IMR-90 (cell line): Measurements from ENCODE around the gene MRPL49. TPM values are rescaled to one million over a fixed set of nuclear protein-coding genes. Genes with fewer than 3 reads are reported as not detected.

Experiments
- ATAC-seq: fragments of 200-7000 bp; cut with Tn5 transposase; 2 replicates; pipeline ENCODE4 v1.9.1; 2020; ENCODE audit warnings: low read depth, mild to moderate bottlenecking, moderate library complexity
- BruUV-seq: library from RNA; stranded (reverse); fragments of 400-500 nt; replicated peaks from 2 replicates; lab custom pipeline; 2021; lab: Mats Ljungman, UMichigan
- CTCF ChIA-PET: fragments of 300-600 bp; formaldehyde crosslinking; extraction: SDS; loops from one replicate; lab custom pipeline; 2021; ENCODE audit warnings: antibody characterized with exemption; lab: Yijun Ruan, JAX
- POLR2A ChIA-PET: fragments of 300-600 bp; sonication (Branson Sonifier 250); formaldehyde crosslinking; loops from one replicate; lab custom pipeline; 2022; ENCODE audit warnings: antibody characterized with exemption; ENCODE audit not compliant: unreplicated experiment; lab: Charles Lee
- DNase-seq: peaks from one replicate; pipeline ENCODE4 v3.0.0; 2013
- H2AFZ ChIP-seq: replicated peaks from 2 replicates; pipeline ENCODE3; 2013; ENCODE audit warnings: low read length, mild to moderate bottlenecking; ENCODE audit not compliant: poor library complexity
- H2AK5ac ChIP-seq: 2 replicates; pipeline ENCODE4 v1.6.1; 2013; ENCODE audit warnings: low read depth, low read length, inconsistent platforms
- H2AK9ac ChIP-seq: replicated peaks from 2 replicates; pipeline ENCODE3; 2013; ENCODE audit warnings: mild to moderate bottlenecking, low read depth, low read length, moderate library complexity; ENCODE audit not compliant: poor library complexity
- H2BK120ac ChIP-seq: 2 replicates; pipeline ENCODE4 v1.6.1; 2013; ENCODE audit warnings: low read depth, low read length, inconsistent platforms
- H2BK15ac ChIP-seq: 3 replicates; pipeline ENCODE4 v1.6.1; 2013; ENCODE audit warnings: low read depth, low read length, inconsistent platforms
- H2BK20ac ChIP-seq: 2 replicates; pipeline ENCODE4 v1.6.1; 2013; ENCODE audit warnings: low read depth, mild to moderate bottlenecking, inconsistent platforms, low read length, moderate library complexity
- H2BK5ac ChIP-seq: 2 replicates; pipeline ENCODE4 v1.6.1; 2013; ENCODE audit warnings: mild to moderate bottlenecking, low read depth, low read length, inconsistent platforms; ENCODE audit not compliant: poor library complexity, severe bottlenecking
- H3K14ac ChIP-seq: replicated peaks from 2 replicates; pipeline ENCODE4 v1.6.1; 2013; ENCODE audit warnings: low read depth, low read length, inconsistent platforms
- H3K18ac ChIP-seq: 2 replicates; pipeline ENCODE4 v1.6.1; 2013; ENCODE audit warnings: low read depth, low read length, control low read depth
- H3K23ac ChIP-seq: 2 replicates; pipeline ENCODE4 v1.6.1; 2013; ENCODE audit warnings: low read depth, low read length, inconsistent platforms
- H3K27ac ChIP-seq: 2 replicates; pipeline ENCODE4 v1.5.1; 2013; ENCODE audit warnings: mild to moderate bottlenecking, control low read depth, low read length; ENCODE audit not compliant: insufficient read depth
- H3K27me3 ChIP-seq: 2 replicates; pipeline ENCODE4 v1.6.1; 2013; ENCODE audit warnings: low read length; ENCODE audit not compliant: control insufficient read depth, insufficient read depth
- H3K36me3 ChIP-seq: 2 replicates; pipeline ENCODE4 v1.6.1; 2013; ENCODE audit warnings: low read length, mixed read lengths; ENCODE audit not compliant: control insufficient read depth, insufficient read depth
- H3K4ac ChIP-seq: 2 replicates; pipeline ENCODE4 v1.6.1; 2013; ENCODE audit warnings: low read depth, low read length, inconsistent platforms
- H3K4me1 ChIP-seq: 2 replicates; pipeline ENCODE4 v1.6.1; 2013; ENCODE audit warnings: low read length, mixed read lengths; ENCODE audit not compliant: control insufficient read depth, insufficient read depth
- H3K4me2 ChIP-seq: 2 replicates; pipeline ENCODE4 v1.6.1; 2013; ENCODE audit warnings: low read depth, mild to moderate bottlenecking, control low read depth, low read length, moderate library complexity
- H3K4me3 ChIP-seq: 2 replicates; pipeline ENCODE4 v1.5.1; 2013; ENCODE audit warnings: low read depth, mild to moderate bottlenecking, control low read depth, low read length, moderate library complexity; ENCODE audit not compliant: insufficient read depth
- H3K56ac ChIP-seq: 2 replicates; pipeline ENCODE4 v1.6.1; 2013; ENCODE audit warnings: low read length, inconsistent platforms; ENCODE audit not compliant: insufficient read depth; ENCODE audit errors: extremely low read depth
- H3K79me1 ChIP-seq, 2 experiments: 2 replicates each; pipeline ENCODE4 v1.6.1; 2013; ENCODE audit warnings: low read length in 2 of 2, inconsistent platforms in 1 of 2, low read depth in 1 of 2
- H3K9ac ChIP-seq: 2 replicates; pipeline ENCODE4 v1.6.1; 2013; ENCODE audit warnings: low read depth, low read length, control low read depth
- H3K9me1 ChIP-seq: 2 replicates; pipeline ENCODE4 v1.6.1; 2013; ENCODE audit warnings: low read length, inconsistent platforms; ENCODE audit not compliant: insufficient read depth
- H3K9me3 ChIP-seq: 2 replicates; pipeline ENCODE4 v1.6.1; 2013; ENCODE audit warnings: low read length; ENCODE audit not compliant: control insufficient read depth, insufficient read depth
- H4K20me1 ChIP-seq: 2 replicates; pipeline ENCODE4 v1.6.1; 2013; ENCODE audit warnings: low read length, inconsistent platforms; ENCODE audit not compliant: insufficient read depth
- H4K5ac ChIP-seq: 2 replicates; pipeline ENCODE4 v1.6.1; 2013; ENCODE audit warnings: mild to moderate bottlenecking, low read depth, low read length, control low read depth
- H4K8ac ChIP-seq, 2 experiments: 2 replicates each; pipeline ENCODE4 v1.6.1; 2013; ENCODE audit warnings: low read depth in 2 of 2, low read length in 2 of 2, control low read depth in 1 of 2, inconsistent platforms in 1 of 2
- H4K91ac ChIP-seq: 2 replicates; pipeline ENCODE4 v1.6.1; 2013; ENCODE audit warnings: low read depth, low read length, inconsistent platforms; ENCODE audit not compliant: insufficient read depth
- BHLHE40 ChIP-seq: fragments of 150-350 bp; IDR thresholded peaks from 2 replicates; pipeline ENCODE4 v1.6.1; 2016; ENCODE audit warnings: mild to moderate bottlenecking, low read depth, low read length
- CEBPB ChIP-seq: IDR thresholded peaks from 2 replicates; pipeline ENCODE4 v1.6.1; 2012; ENCODE audit warnings: low read depth, low read length, improper control_type of control experiment
- CTCF ChIP-seq: conservative IDR thresholded peaks from 2 replicates; pipeline ENCODE4 v1.5.1; 2012; ENCODE audit warnings: mild to moderate bottlenecking, low read depth, low read length, improper control_type of control experiment
- MAFK ChIP-seq: IDR thresholded peaks from 2 replicates; pipeline ENCODE4 v1.6.1; 2012; ENCODE audit warnings: low read depth, low read length, improper control_type of control experiment
- RAD21 ChIP-seq: IDR thresholded peaks from 2 replicates; pipeline ENCODE4 v1.6.1; 2012; ENCODE audit warnings: low read length, improper control_type of control experiment
- SMC3 ChIP-seq: fragments of 150-350 bp; IDR thresholded peaks from 2 replicates; pipeline ENCODE4 v1.6.1; 2016; ENCODE audit warnings: low read depth, mild to moderate bottlenecking, antibody characterized with exemption, low read length, moderate library complexity
- WGBS, 2 experiments: methylation state at CpG; one replicate each; pipeline versions ENCODE4 v1.1.5 to v1.1.7; 2013; ENCODE audit warnings: missing lambda C conversion rate in 2 of 2; ENCODE audit not compliant: insufficient read length in 1 of 2; ENCODE audit errors: extremely low coverage in 2 of 2; 5-methylcytosine and 5-hydroxymethylcytosine counted together
- dilution Hi-C: fragments of 300-500 bp; cut with HindIII; formaldehyde crosslinking; loops from one replicate; pipeline ENCODE4 v1.14.3; 2018; ENCODE audit warnings: low sequenced_read_pairs; ENCODE audit not compliant: unreplicated experiment
- in situ Hi-C: fragments of 300-500 bp; cut with MboI; formaldehyde crosslinking; loops from 3 replicates; pipeline ENCODE4 v1.14.3; 2019; ENCODE audit warnings: low sequenced_read_pairs, inconsistent platforms, mixed read lengths
- intact Hi-C: fragments of 100-400 bp; cut with micrococcal nuclease; formaldehyde crosslinking; loops from 2 replicates; pipeline ENCODE4 v1.10.0; 2022
- polyA plus RNA-seq, 3 experiments: library from polyadenylated mRNA; depleted of rRNA; stranded (reverse); fragments of >200 nt; gene quantifications; 2 replicates each; pipeline ENCODE4 v1.2.3, GENCODE V29; 2012; ENCODE audit warnings: low replicate concordance in 1 of 3
- total RNA-seq: library from RNA; depleted of rRNA; stranded (reverse); fragments of >200 nt; gene quantifications from 2 replicates; pipeline ENCODE4 v1.2.3, GENCODE V29; 2012

MRPL49 gene
- total and polyA plus RNA-seq, 2 of the 4 experiments (the other 2 are of a cell fraction): 55.2 to 56.8 TPM

- H2AFZ ChIP-seq: peak overlapping the region; percentile 85
- BruUV-seq: no TSS peak
- H2BK15ac ChIP-seq: no peak overlapping the region
- H3K23ac ChIP-seq: no peak overlapping the region; the same call in 1 of the 2 replicates
- H2BK20ac ChIP-seq: no peak overlapping the region
- CTCF ChIA-PET: interaction anchor here (0.7 to 3.5 kb wide), 4 partner anchors 8 to 98 kb away, joined by 3 to 15 read pairs (median 4); partner anchors contain the start of gene SNX15
- H2BK5ac ChIP-seq: no peak overlapping the region
- H3K79me1 ChIP-seq: peaks cover 0 to 24% of the 10 kb centered on the region in 2 experiments; a peak in 3 of 4 replicates
- H3K36me3 ChIP-seq: peaks cover 11% of the 10 kb centered on the region
- H4K91ac ChIP-seq: no peak overlapping the region
- H4K8ac ChIP-seq: no peak overlapping the region
- H3K14ac ChIP-seq: no peak overlapping the region
- intact Hi-C loops (loop anchor here (2.0 to 5.0 kb wide), 2 partner anchors 142 to 264 kb away; no protein-coding TSS in a partner anchor), dilution Hi-C loops (no loop called here), in situ Hi-C loops (no loop called here)
- H4K20me1 ChIP-seq: peaks cover 11% of the 10 kb centered on the region; the same call in 1 of the 2 replicates
- WGBS, 2 experiments: 20% methylated on average over 9 of the region's 18 CpGs; no CpG with 5 or more reads in 1 of the 2 experiments
- no peak overlapping the region for H2AK5ac ChIP-seq
- H4K5ac ChIP-seq: no peak overlapping the region
- H3K27ac ChIP-seq: no peak overlapping the region
- peak; percentile 73 for ATAC-seq
- H3K4me1 ChIP-seq: peaks cover 13% of the 10 kb centered on the region; the same call in 1 of the 2 replicates
- peak overlapping the region; percentile 82 for H2AK9ac ChIP-seq
- no peak overlapping the region for H3K56ac ChIP-seq
- H3K9me3 ChIP-seq: no peaks in the 10 kb centered on the region
- H3K18ac ChIP-seq: no peak overlapping the region
- peak overlapping the region; percentile 56; the same call in 1 of the 2 replicates for H3K4me2 ChIP-seq
- POLR2A ChIA-PET: no interaction called here
- peak; percentile 74 for DNase-seq
- TF ChIP-seq CEBPB (peak; percentile 68; the same call in 1 of the 2 replicates), RAD21 (peak; percentile 62), SMC3 (peak; percentile 69), CTCF (peak; percentile 91), BHLHE40 (no peak), MAFK (no peak)
- H3K27me3 ChIP-seq: no peaks in the 10 kb centered on the region
- H3K4ac ChIP-seq: no peak overlapping the region
- no peak overlapping the region for H3K4me3 ChIP-seq
- no peak overlapping the region for H3K9ac ChIP-seq
- no peak overlapping the region for H2BK120ac ChIP-seq
- H3K9me1 ChIP-seq: 0 out of 2 replicates have a peak, but pooled peaks cover 1% of the 10 kb centered on the region
Observed at GRCh38 chr11:65110354-65110861, 11.7 kb upstream of the MRPL49 start.
